HL-60/S4 treated with retinoic acid at 250 ng/mL for 4 days and 3 days (cell line): Measurements from ENCODE around the gene CS.
"Not testable (repeated sequence)": the region's sequence is repeated elsewhere in the genome, so short reads cannot be mapped to it uniquely, and the experiment has no call there.

Source experiments
- in situ Hi-C: fragments of 300-500 bp; cut with MboI; formaldehyde crosslinking; loops from 2 replicates; pipeline ENCODE4 v1.7.0; 2022; ENCODE audit warnings: low sequenced_read_pairs

Gene CS

GRCh38 chr12:56321027-56321426 is 20.9 kb upstream of the CS start:
- in situ Hi-C loops: no loop called here

GRCh38 chr12:56317675-56318074 is 17.5 kb upstream of the CS start:
- in situ Hi-C loops: no loop called here

GRCh38 chr12:56315622-56316473 is 15.7 kb upstream of the CS start, which contains the start of gene CNPY2:
Gene CNPY2, minus strand, starts transcription at chr12:56315988. Its CDS starts 771 bp downstream, at chr12:56315217.
- in situ Hi-C loops: no loop called here

- in situ Hi-C loops: no loop called here
Measured at GRCh38 chr12:56315249-56315621, 15.1 kb upstream of the CS start.

- in situ Hi-C loops: no loop called here
Measured at GRCh38 chr12:56311003-56311402, 10.9 kb upstream of the CS start.

GRCh38 chr12:56308714-56309113 is 8.6 kb upstream of the CS start:
- in situ Hi-C loops: no loop called here

- in situ Hi-C loops: no loop called here
Measured at GRCh38 chr12:56307221-56307965, 7.3 kb upstream of the CS start.

- in situ Hi-C loops: no loop called here
Measured at GRCh38 chr12:56304872-56305590, 4.9 kb upstream of the CS start.

GRCh38 chr12:56304276-56304675 is 4.1 kb upstream of the CS start:
- in situ Hi-C loops: no loop called here

GRCh38 chr12:56300644-56301464 is 724 bp upstream of the CS start:
- in situ Hi-C loops: no loop called here

- in situ Hi-C loops: no loop called here
Measured at GRCh38 chr12:56299308-56299852, 750 bp downstream of the CS start.

GRCh38 chr12:56298828-56299227 is 1.3 kb downstream of the CS start:
- in situ Hi-C loops: no loop called here

GRCh38 chr12:56297400-56297799 is 2.7 kb downstream of the CS start:
- in situ Hi-C loops: no loop called here

- in situ Hi-C loops: no loop called here
Measured at GRCh38 chr12:56296295-56296694, 3.8 kb downstream of the CS start.

GRCh38 chr12:56293795-56294194 is 6.3 kb downstream of the CS start:
- in situ Hi-C loops: no loop called here

GRCh38 chr12:56288705-56289387 is 11.3 kb downstream of the CS start:
- in situ Hi-C loops: no loop called here

- in situ Hi-C loops: no loop called here
Measured at GRCh38 chr12:56286044-56286830, 13.9 kb downstream of the CS start.

- in situ Hi-C loops: not testable (repeated sequence)
Measured at GRCh38 chr12:56284263-56284662, 15.9 kb downstream of the CS start.

- in situ Hi-C loops: no loop called here
Measured at GRCh38 chr12:56282579-56282978, 17.6 kb downstream of the CS start.
